ENCODE data around the gene SAFB2.
A peak's percentile ranks its signal among the peaks of the same experiment; 100 is the strongest.

The SAFB2 gene

DNA sequence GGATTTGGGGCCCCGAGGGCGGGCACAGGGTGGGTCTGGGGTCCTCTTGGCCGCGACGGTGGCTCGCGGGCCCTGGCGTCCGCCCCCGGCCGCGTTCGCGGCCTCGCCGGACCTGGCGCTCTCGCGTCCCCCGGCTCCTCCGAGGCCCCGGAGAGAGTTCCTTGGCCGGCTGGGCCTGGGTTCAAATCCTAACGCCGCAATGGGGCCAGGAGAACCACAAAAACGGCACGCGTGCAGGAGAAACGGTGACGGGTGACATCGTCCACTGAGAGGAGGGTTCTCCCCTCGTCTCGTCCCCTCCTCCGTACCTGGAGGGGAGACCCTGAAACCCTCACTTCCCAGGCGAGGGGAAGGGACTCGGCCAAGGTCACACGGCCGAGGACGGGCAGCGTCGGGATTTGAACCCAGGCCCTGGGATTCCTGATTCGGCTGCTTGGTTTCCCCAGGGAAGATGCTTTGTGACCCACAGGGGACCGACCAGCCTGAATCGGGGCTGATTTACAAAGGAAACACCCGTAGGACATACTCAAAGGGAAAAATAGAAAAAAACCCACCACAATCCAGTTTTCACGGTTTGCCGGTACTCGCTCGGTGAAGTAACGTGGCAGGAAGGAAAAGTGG is 931 bp upstream of the SAFB2 start:
- Histone ChIP-seq H3K27ac (ENCODE audit: extremely low read depth, low read depth, low read length) (peak overlapping the region; percentile 89), H3K9me3 (ENCODE audit: control insufficient read depth, insufficient read depth, low read depth, low read length) (no peaks in the 10 kb centered on the region), H3K36me3 (ENCODE audit: control insufficient read depth in 2 of 2, insufficient read depth in 1 of 2, low read length in 2 of 2) (peaks cover 30 to 74% of the 10 kb centered on the region in 2 experiments), H3K4me1 (ENCODE audit: control insufficient read depth, insufficient read depth, low read length) (peaks cover 18% of the 10 kb centered on the region), H3K4me3 (ENCODE audit: low read depth, low read length) (peak overlapping the region; percentile 93)
- ChIA-PET CTCF (interaction anchor here (0.6 to 1.0 kb wide), 3 partner anchors 9 to 1580 kb away, joined by 3 to 6 read pairs (median 5); no protein-coding TSS in a partner anchor), POLR2A (interaction anchor here (0.6 to 5.5 kb wide), 21 partner anchors 12 to 469 kb away, joined by 3 to 49 read pairs (median 4); partner anchors contain the start of genes MICOS13, RPL36, TINCR and VMAC)
- TF ChIP-seq YY1 (tag by site-specific recombination; IDR thresholded peaks at IDR 0.05) (peak; percentile 3; the same call in 1 of the 2 replicates), ZNF169 (tag by site-specific recombination; IDR thresholded peaks at IDR 0.05) (no peak), ZNF23 (tag by site-specific recombination; IDR thresholded peaks at IDR 0.05; ENCODE audit: borderline replicate concordance) (no peak), YY2 (tag by site-specific recombination; IDR thresholded peaks at IDR 0.05) (no peak), ZNF677 (tag by site-specific recombination; IDR thresholded peaks at IDR 0.05) (no peak; the same call in 1 of the 2 replicates), EGR2 (tag by site-specific recombination; IDR thresholded peaks at IDR 0.05; ENCODE audit: low read depth) (no peak), ZNF10 (tag by site-specific recombination; IDR thresholded peaks at IDR 0.05) (no peak), ZNF654 (tag by site-specific recombination; IDR thresholded peaks at IDR 0.05; ENCODE audit: low read depth) (no peak), ZNF670 (tag by site-specific recombination; IDR thresholded peaks at IDR 0.05; ENCODE audit: low read depth) (no peak), ZNF157 (tag by site-specific recombination; IDR thresholded peaks at IDR 0.05) (no peak), TRIM28 (IDR thresholded peaks at IDR 0.05; ENCODE audit: borderline replicate concordance, low read length) (no peak), GLI4 (tag by site-specific recombination; IDR thresholded peaks at IDR 0.05) (no peak), SCRT2 (tag by site-specific recombination; IDR thresholded peaks at IDR 0.05) (no peak), ZNF184 (tag by site-specific recombination; IDR thresholded peaks at IDR 0.05) (0 out of 2 replicates have a peak, but pooled peaks have one; percentile 9), ZNF335 (tag by site-specific recombination; conservative IDR thresholded peaks at IDR 0.05) (0 out of 2 replicates have a peak, but pooled peaks have one; percentile 20), ZSCAN16 (tag by site-specific recombination; IDR thresholded peaks at IDR 0.05) (no peak)
- TF ChIP-seq, protein P1, sequence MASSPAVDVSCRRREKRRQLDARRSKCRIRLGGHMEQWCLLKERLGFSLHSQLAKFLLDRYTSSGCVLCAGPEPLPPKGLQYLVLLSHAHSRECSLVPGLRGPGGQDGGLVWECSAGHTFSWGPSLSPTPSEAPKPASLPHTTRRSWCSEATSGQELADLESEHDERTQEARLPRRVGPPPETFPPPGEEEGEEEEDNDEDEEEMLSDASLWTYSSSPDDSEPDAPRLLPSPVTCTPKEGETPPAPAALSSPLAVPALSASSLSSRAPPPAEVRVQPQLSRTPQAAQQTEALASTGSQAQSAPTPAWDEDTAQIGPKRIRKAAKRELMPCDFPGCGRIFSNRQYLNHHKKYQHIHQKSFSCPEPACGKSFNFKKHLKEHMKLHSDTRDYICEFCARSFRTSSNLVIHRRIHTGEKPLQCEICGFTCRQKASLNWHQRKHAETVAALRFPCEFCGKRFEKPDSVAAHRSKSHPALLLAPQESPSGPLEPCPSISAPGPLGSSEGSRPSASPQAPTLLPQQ (tag by site-specific recombination; IDR thresholded peaks at IDR 0.05), result no peak
- TF ChIP-seq, protein P2, sequence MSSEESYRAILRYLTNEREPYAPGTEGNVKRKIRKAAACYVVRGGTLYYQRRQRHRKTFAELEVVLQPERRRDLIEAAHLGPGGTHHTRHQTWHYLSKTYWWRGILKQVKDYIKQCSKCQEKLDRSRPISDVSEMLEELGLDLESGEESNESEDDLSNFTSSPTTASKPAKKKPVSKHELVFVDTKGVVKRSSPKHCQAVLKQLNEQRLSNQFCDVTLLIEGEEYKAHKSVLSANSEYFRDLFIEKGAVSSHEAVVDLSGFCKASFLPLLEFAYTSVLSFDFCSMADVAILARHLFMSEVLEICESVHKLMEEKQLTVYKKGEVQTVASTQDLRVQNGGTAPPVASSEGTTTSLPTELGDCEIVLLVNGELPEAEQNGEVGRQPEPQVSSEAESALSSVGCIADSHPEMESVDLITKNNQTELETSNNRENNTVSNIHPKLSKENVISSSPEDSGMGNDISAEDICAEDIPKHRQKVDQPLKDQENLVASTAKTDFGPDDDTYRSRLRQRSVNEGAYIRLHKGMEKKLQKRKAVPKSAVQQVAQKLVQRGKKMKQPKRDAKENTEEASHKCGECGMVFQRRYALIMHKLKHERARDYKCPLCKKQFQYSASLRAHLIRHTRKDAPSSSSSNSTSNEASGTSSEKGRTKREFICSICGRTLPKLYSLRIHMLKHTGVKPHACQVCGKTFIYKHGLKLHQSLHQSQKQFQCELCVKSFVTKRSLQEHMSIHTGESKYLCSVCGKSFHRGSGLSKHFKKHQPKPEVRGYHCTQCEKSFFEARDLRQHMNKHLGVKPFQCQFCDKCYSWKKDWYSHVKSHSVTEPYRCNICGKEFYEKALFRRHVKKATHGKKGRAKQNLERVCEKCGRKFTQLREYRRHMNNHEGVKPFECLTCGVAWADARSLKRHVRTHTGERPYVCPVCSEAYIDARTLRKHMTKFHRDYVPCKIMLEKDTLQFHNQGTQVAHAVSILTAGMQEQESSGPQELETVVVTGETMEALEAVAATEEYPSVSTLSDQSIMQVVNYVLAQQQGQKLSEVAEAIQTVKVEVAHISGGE (tag by site-specific recombination; conservative IDR thresholded peaks at IDR 0.05; ENCODE audit: low read depth), result peak; percentile 63
- TF ChIP-seq, protein P3, sequence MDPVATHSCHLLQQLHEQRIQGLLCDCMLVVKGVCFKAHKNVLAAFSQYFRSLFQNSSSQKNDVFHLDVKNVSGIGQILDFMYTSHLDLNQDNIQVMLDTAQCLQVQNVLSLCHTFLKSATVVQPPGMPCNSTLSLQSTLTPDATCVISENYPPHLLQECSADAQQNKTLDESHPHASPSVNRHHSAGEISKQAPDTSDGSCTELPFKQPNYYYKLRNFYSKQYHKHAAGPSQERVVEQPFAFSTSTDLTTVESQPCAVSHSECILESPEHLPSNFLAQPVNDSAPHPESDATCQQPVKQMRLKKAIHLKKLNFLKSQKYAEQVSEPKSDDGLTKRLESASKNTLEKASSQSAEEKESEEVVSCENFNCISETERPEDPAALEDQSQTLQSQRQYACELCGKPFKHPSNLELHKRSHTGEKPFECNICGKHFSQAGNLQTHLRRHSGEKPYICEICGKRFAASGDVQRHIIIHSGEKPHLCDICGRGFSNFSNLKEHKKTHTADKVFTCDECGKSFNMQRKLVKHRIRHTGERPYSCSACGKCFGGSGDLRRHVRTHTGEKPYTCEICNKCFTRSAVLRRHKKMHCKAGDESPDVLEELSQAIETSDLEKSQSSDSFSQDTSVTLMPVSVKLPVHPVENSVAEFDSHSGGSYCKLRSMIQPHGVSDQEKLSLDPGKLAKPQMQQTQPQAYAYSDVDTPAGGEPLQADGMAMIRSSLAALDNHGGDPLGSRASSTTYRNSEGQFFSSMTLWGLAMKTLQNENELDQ (tag by site-specific recombination; IDR thresholded peaks at IDR 0.05; ENCODE audit: low read depth), result no peak
- TF ChIP-seq, protein P4, sequence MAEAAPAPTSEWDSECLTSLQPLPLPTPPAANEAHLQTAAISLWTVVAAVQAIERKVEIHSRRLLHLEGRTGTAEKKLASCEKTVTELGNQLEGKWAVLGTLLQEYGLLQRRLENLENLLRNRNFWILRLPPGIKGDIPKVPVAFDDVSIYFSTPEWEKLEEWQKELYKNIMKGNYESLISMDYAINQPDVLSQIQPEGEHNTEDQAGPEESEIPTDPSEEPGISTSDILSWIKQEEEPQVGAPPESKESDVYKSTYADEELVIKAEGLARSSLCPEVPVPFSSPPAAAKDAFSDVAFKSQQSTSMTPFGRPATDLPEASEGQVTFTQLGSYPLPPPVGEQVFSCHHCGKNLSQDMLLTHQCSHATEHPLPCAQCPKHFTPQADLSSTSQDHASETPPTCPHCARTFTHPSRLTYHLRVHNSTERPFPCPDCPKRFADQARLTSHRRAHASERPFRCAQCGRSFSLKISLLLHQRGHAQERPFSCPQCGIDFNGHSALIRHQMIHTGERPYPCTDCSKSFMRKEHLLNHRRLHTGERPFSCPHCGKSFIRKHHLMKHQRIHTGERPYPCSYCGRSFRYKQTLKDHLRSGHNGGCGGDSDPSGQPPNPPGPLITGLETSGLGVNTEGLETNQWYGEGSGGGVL (tag by site-specific recombination; IDR thresholded peaks at IDR 0.05), result peak; percentile 47; the same call in 1 of the 2 replicates
- TF ChIP-seq, protein P5, sequence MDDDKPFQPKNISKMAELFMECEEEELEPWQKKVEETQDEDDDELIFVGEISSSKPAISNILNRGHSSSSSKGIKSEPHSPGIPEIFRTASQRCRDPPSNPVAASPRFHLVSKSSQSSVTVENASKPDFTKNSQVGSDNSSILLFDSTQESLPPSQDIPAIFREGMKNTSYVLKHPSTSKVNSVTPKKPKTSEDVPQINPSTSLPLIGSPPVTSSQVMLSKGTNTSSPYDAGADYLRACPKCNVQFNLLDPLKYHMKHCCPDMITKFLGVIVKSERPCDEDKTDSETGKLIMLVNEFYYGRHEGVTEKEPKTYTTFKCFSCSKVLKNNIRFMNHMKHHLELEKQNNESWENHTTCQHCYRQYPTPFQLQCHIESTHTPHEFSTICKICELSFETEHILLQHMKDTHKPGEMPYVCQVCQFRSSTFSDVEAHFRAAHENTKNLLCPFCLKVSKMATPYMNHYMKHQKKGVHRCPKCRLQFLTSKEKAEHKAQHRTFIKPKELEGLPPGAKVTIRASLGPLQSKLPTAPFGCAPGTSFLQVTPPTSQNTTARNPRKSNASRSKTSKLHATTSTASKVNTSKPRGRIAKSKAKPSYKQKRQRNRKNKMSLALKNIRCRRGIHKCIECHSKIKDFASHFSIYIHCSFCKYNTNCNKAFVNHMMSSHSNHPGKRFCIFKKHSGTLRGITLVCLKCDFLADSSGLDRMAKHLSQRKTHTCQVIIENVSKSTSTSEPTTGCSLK (tag by site-specific recombination; IDR thresholded peaks at IDR 0.05), result no peak
- TF ChIP-seq, protein P6, sequence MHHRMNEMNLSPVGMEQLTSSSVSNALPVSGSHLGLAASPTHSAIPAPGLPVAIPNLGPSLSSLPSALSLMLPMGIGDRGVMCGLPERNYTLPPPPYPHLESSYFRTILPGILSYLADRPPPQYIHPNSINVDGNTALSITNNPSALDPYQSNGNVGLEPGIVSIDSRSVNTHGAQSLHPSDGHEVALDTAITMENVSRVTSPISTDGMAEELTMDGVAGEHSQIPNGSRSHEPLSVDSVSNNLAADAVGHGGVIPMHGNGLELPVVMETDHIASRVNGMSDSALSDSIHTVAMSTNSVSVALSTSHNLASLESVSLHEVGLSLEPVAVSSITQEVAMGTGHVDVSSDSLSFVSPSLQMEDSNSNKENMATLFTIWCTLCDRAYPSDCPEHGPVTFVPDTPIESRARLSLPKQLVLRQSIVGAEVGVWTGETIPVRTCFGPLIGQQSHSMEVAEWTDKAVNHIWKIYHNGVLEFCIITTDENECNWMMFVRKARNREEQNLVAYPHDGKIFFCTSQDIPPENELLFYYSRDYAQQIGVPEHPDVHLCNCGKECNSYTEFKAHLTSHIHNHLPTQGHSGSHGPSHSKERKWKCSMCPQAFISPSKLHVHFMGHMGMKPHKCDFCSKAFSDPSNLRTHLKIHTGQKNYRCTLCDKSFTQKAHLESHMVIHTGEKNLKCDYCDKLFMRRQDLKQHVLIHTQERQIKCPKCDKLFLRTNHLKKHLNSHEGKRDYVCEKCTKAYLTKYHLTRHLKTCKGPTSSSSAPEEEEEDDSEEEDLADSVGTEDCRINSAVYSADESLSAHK (tag by site-specific recombination; IDR thresholded peaks at IDR 0.05), result peak; percentile 85
